Fibroblast of lung (primary cell): Measurements from ENCODE around the gene DUSP7.

Source experiments
- EZH2 ChIP-seq: IDR thresholded peaks from 2 replicates; pipeline ENCODE4 v1.5.1; 2012; ENCODE audit warnings: low read length, control low read depth, mild to moderate bottlenecking; ENCODE audit errors: missing control alignments
- TF ChIP-seq, protein P1 (sequence below), 2 donors: IDR thresholded peaks in 1 of 2; conservative IDR thresholded peaks in 1 of 2; 1 replicate in 1 of 2; 2 replicates in 1 of 2; pipeline ENCODE4 v1.5.1; 2011 to 2012; ENCODE audit warnings: low read length in 2 of 2, control low read depth in 1 of 2, inconsistent platforms in 1 of 2, low read depth in 1 of 2, mild to moderate bottlenecking in 1 of 2

DNA sequence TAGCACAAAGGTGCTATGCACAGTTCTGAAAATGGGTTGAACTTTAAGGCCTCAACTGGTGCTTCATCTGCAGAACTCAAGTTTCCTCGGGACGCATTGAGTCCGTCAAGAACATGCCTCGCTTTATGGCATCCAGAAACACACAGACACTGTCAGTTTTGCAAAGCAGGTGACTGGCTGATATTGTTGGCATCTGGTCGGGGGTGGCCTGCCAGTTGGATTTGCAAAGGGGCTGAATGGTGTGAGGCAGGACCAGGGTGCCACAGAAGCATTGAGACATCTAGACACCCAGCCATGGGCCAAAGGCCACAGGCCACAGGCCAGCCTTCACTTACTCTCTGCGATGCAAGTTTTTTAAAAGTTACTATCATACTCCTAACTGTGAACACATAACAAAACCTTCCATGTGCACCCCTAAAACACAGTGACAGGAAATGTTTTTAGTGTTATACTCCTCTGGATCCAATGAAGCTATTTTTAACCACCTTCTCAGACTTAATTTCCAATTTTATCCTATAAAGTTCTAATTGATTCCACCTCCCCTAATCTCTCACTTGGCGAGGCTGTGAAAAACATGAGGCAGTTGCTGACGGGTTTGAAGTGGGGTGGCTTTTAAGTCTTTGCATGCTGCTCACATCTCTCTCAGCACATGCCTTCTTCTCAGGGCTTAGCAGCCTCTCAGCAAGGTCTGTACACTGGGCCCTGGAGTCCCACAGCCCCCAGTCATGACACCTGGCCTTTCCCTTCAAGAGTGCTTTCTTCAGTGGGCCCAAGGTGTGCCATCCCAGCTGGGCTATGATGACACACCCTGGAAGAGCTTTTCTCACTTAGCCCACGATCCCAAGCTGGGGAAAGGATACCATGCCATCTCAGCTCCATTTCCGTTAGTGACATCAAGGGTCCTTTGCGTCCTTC lies 38.5 kb upstream of the DUSP7 start:
- TF ChIP-seq, protein P1, sequence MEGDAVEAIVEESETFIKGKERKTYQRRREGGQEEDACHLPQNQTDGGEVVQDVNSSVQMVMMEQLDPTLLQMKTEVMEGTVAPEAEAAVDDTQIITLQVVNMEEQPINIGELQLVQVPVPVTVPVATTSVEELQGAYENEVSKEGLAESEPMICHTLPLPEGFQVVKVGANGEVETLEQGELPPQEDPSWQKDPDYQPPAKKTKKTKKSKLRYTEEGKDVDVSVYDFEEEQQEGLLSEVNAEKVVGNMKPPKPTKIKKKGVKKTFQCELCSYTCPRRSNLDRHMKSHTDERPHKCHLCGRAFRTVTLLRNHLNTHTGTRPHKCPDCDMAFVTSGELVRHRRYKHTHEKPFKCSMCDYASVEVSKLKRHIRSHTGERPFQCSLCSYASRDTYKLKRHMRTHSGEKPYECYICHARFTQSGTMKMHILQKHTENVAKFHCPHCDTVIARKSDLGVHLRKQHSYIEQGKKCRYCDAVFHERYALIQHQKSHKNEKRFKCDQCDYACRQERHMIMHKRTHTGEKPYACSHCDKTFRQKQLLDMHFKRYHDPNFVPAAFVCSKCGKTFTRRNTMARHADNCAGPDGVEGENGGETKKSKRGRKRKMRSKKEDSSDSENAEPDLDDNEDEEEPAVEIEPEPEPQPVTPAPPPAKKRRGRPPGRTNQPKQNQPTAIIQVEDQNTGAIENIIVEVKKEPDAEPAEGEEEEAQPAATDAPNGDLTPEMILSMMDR (conservative IDR thresholded peaks at IDR 0.05 in 1 of 2, IDR thresholded peaks at IDR 0.05 in 1 of 2; ENCODE audit: low read depth in 1 of 2, low read length in 2 of 2): no peak
- TF ChIP-seq EZH2: no peak
